GM10248 (cell line): ENCODE results near the gene CSMD2.
A peak's percentile ranks its signal among the peaks of the same experiment; 100 is the strongest.
"Not testable (repeated sequence)": the region's sequence is repeated elsewhere in the genome, so short reads cannot be mapped to it uniquely, and the experiment has no call there.

Experiments
- CTCF ChIA-PET: fragments of 300-600 bp; sonication (Branson Sonifier 250); formaldehyde crosslinking; extraction: SDS; loops from one replicate; lab custom pipeline; 2021; ENCODE audit warnings: antibody characterized with exemption; lab: Yijun Ruan, JAX
- POLR2A ChIA-PET: fragments of 350-650 bp; sonication (Branson Sonifier 250); formaldehyde crosslinking; extraction: SDS; loops from one replicate; lab custom pipeline; 2020; ENCODE audit warnings: antibody characterized with exemption; lab: Yijun Ruan, JAX
- DNase-seq: peaks from one replicate; pipeline ENCODE4 v3.0.0; 2012; ENCODE audit errors: extremely low spot score
- TF ChIP-seq, protein P1 (sequence below): IDR thresholded peaks from 2 replicates; pipeline ENCODE4 v1.5.1; 2012; ENCODE audit warnings: mild to moderate bottlenecking, low read depth; ENCODE audit errors: extremely low read depth, missing control alignments, control extremely low read depth

Gene CSMD2

DNA sequence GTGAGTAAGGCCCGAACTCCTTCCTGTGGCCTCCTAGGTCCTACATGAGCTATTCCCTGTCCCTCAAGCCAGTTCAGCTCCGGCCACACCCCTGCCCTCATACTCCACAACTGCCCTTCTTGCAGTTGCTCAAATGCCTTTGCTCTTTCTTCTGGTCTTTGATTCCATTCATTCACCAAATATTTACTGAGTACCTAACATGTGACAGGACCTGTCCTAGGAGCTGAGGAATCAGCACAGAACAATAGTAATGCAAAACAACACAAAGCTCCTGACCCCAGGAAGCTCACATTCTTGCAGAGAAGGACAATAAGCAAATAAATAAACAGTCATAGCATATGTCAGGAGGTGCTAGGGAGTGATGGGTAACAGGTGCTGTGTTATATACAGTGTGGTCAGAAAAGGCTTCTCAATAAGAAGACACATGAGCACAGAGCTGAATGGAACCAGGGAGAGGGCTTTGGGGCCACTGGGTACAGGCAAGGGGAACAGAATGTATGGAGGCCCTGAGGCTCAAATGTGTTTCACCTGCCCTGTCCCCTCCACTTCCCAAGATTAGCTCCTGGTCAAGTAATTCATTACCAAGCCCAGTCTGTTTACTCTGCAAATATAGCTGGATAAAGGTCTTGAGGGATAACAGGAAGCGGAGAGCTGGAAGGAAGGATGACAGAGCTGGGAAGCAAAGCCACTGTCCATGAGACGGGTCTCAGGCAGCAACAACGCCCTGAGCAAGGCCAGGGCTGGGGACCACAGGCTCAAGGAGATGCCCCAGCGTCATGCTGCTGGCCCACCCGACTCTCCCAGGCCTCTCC is 145.1 kb downstream of the CSMD2 start:
- ChIA-PET POLR2A (no interaction called here), CTCF (interaction anchor here (0.6 kb wide), 1 partner anchor 14 kb away, joined by 3 read pairs; no protein-coding TSS in a partner anchor)

GRCh38 chr1:34018285-34018684 is 146.7 kb downstream of the CSMD2 start:
- TF ChIP-seq, protein P1, sequence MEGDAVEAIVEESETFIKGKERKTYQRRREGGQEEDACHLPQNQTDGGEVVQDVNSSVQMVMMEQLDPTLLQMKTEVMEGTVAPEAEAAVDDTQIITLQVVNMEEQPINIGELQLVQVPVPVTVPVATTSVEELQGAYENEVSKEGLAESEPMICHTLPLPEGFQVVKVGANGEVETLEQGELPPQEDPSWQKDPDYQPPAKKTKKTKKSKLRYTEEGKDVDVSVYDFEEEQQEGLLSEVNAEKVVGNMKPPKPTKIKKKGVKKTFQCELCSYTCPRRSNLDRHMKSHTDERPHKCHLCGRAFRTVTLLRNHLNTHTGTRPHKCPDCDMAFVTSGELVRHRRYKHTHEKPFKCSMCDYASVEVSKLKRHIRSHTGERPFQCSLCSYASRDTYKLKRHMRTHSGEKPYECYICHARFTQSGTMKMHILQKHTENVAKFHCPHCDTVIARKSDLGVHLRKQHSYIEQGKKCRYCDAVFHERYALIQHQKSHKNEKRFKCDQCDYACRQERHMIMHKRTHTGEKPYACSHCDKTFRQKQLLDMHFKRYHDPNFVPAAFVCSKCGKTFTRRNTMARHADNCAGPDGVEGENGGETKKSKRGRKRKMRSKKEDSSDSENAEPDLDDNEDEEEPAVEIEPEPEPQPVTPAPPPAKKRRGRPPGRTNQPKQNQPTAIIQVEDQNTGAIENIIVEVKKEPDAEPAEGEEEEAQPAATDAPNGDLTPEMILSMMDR, result no peak
- CTCF ChIA-PET, result no interaction called here
- POLR2A ChIA-PET, result no interaction called here
- no peak for DNase-seq

More for the DNA sequence above, 145.1 kb downstream of the CSMD2 start:
- DNase-seq, result no peak
- TF ChIP-seq, protein P1, result no peak

DNA sequence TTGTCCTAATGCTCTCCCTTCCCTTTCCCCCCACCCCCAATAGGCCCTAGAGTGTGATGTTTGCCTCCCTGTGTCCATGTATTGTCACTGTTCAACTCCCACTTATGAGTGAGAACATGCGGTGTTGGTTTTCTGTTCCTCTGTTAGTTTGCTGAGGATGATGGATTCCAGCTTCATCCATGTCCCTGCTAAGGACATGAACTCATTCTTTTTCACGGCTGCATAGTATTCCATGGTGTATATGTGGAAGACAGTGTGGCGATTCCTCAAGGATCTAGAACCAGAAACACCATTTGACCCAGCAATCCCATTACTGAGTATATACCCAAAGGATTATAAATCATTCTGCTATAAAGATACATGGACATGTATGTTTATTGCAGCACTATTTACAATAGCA is 148.7 kb downstream of the CSMD2 start:
- DNase-seq, CTCF ChIA-PET, POLR2A ChIA-PET: not testable (repeated sequence)

- ChIA-PET CTCF (interaction anchor here (0.7 to 2.3 kb wide), 10 partner anchors 9 to 381 kb away, joined by 3 to 6 read pairs (median 4); no protein-coding TSS in a partner anchor), POLR2A (no interaction called here)
- DNase-seq, result peak; percentile 36
- TF ChIP-seq, protein P1, result peak; percentile 37
Measured at GRCh38 chr1:34013958-34014737, 150.9 kb downstream of the CSMD2 start.

GRCh38 chr1:34013136-34013535 is 151.9 kb downstream of the CSMD2 start:
- CTCF ChIA-PET, result interaction anchor here (0.7 to 2.3 kb wide), 8 partner anchors 9 to 380 kb away, joined by 3 to 6 read pairs (median 4); no protein-coding TSS in a partner anchor
- POLR2A ChIA-PET, result no interaction called here
- TF ChIP-seq, protein P1, result no peak

DNA sequence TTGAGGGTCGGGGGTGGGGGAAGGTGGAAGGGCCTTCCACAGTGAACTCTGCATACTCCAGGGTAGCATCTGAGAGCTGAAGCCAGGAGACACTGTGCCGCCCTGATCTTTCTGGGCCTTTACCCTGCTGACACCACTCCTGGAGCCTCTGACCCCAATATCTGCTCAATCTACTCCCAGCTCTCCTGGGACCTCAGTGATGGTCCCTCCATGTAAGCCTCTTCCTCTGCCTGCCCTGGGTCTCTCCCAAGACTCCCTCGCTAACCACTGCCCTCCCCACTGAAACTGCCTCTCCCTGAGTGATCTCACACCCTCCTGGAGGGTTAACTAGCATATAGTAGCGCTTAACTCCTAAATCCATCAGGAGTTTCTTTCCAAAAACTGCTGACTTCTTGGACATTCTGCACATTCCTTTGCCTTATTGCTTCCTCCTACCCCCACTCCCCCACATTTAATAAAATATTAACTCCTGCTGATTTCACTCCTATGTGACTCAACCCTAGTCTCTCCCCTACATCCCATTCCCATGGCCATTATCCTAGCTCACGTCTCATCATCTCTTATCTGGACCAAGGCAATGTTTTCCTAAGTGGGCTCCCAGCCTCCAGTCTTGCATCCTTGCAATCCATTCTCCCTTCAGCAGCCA is 155.6 kb downstream of the CSMD2 start:
- TF ChIP-seq, protein P1, result no peak
- POLR2A ChIA-PET, result no interaction called here
- CTCF ChIA-PET, result no interaction called here
- no peak for DNase-seq

More at GRCh38 chr1:34013136-34013535, 151.9 kb downstream of the CSMD2 start:
- DNase-seq, result no peak
